WTC11 (cell line): ENCODE results near the gene C5orf63. TPM values are rescaled to one million over a fixed set of nuclear protein-coding genes. Genes with fewer than 3 reads are reported as not detected.

Experiments
- ATAC-seq: fragments of 200-7000 bp; cut with Tn5 transposase; 2 replicates; pipeline ENCODE4 v1.10.0; 2021; ENCODE audit warnings: mild to moderate bottlenecking, moderate library complexity
- CTCF ChIA-PET: fragments of 300-600 bp; sonication (Branson Sonifier 250); formaldehyde crosslinking; loops from one replicate; lab custom pipeline; 2021; ENCODE audit warnings: antibody characterized with exemption; lab: Charles Lee
- POLR2A ChIA-PET: fragments of 350-600 bp; sonication (Branson Sonifier 250); formaldehyde crosslinking; loops from one replicate; lab custom pipeline; 2021; ENCODE audit warnings: antibody characterized with exemption; lab: Charles Lee
- DNase-seq: peaks from one replicate; pipeline ENCODE4 v3.0.0; 2021; ENCODE audit warnings: low spot score
- H3K27ac Mint-ChIP-seq: 2 replicates; pipeline ENCODE4 v1.8.0; 2021; ENCODE audit warnings: mixed read lengths
- H3K27me3 Mint-ChIP-seq: 2 replicates; pipeline ENCODE4 v1.8.0; 2021; ENCODE audit warnings: low read depth, mild to moderate bottlenecking, moderate library complexity, mixed read lengths
- H3K36me3 Mint-ChIP-seq: 2 replicates; pipeline ENCODE4 v1.8.0; 2021; ENCODE audit warnings: mixed read lengths
- H3K4me1 Mint-ChIP-seq: 2 replicates; pipeline ENCODE4 v1.8.0; 2022; ENCODE audit warnings: mixed read lengths
- H3K4me3 Mint-ChIP-seq: 2 replicates; pipeline ENCODE4 v1.8.0; 2021; ENCODE audit warnings: mild to moderate bottlenecking, moderate library complexity, mixed read lengths
- H3K9me3 Mint-ChIP-seq: 2 replicates; pipeline ENCODE4 v1.8.0; 2021; ENCODE audit warnings: mixed read lengths
- ARID4B ChIP-seq: sonication (generic); formaldehyde crosslinking; IDR thresholded peaks from 2 replicates; pipeline ENCODE4 v1.8.0; 2023; ENCODE audit warnings: missing genetic modification reagents, mild to moderate bottlenecking, borderline replicate concordance
- E2F5 ChIP-seq: sonication (generic); formaldehyde crosslinking; IDR thresholded peaks from 2 replicates; pipeline ENCODE4 v1.8.1; 2022; ENCODE audit warnings: mild to moderate bottlenecking, moderate library complexity, missing genetic modification reagents
- ETV6 ChIP-seq: sonication (generic); formaldehyde crosslinking; IDR thresholded peaks from 2 replicates; pipeline ENCODE4 v1.8.1; 2022; ENCODE audit warnings: mild to moderate bottlenecking, missing genetic modification reagents
- FOXP4 ChIP-seq: sonication (generic); formaldehyde crosslinking; IDR thresholded peaks from 2 replicates; pipeline ENCODE4 v1.8.0; 2022; ENCODE audit warnings: mild to moderate bottlenecking, missing genetic modification reagents
- JAZF1 ChIP-seq: fragments of 250-450 bp; sonication (Bioruptor Pico); IDR thresholded peaks from 2 replicates; pipeline ENCODE4 v1.9.0; 2021; ENCODE audit warnings: moderate library complexity, mild to moderate bottlenecking, inconsistent platforms
- MXD4 ChIP-seq: fragments of 250-450 bp; sonication (Bioruptor Pico); IDR thresholded peaks from 2 replicates; pipeline ENCODE4 v1.8.0; 2021; ENCODE audit warnings: mild to moderate bottlenecking, moderate library complexity, borderline replicate concordance
- NR3C1 ChIP-seq: sonication (generic); formaldehyde crosslinking; conservative IDR thresholded peaks from 2 replicates; pipeline ENCODE4 v1.8.1; 2023; ENCODE audit warnings: low read depth, mild to moderate bottlenecking, missing genetic modification reagents
- PRRX2 ChIP-seq: fragments of 250-450 bp; sonication (Bioruptor Pico); IDR thresholded peaks from 2 replicates; pipeline ENCODE4 v1.8.0; 2021; ENCODE audit warnings: mild to moderate bottlenecking
- RELA ChIP-seq: sonication (generic); formaldehyde crosslinking; IDR thresholded peaks from 2 replicates; pipeline ENCODE4 v1.8.1; 2022; ENCODE audit warnings: missing genetic modification reagents, mild to moderate bottlenecking, borderline replicate concordance
- SMAD3 ChIP-seq: sonication (generic); formaldehyde crosslinking; IDR thresholded peaks from 2 replicates; pipeline ENCODE4 v1.8.0; 2022; ENCODE audit warnings: missing genetic modification reagents, mild to moderate bottlenecking, borderline replicate concordance
- SMAD4 ChIP-seq: sonication (generic); formaldehyde crosslinking; IDR thresholded peaks from 2 replicates; pipeline ENCODE4 v1.8.0; 2022; ENCODE audit warnings: mild to moderate bottlenecking, missing genetic modification reagents
- SOX15 ChIP-seq: fragments of 250-450 bp; sonication (Bioruptor Pico); IDR thresholded peaks from 2 replicates; pipeline ENCODE4 v1.9.0; 2021; ENCODE audit warnings: mild to moderate bottlenecking
- ZNF121 ChIP-seq: sonication (generic); formaldehyde crosslinking; IDR thresholded peaks from 2 replicates; pipeline ENCODE4 v1.8.0; 2023; ENCODE audit warnings: missing genetic modification reagents
- ZNF263 ChIP-seq: sonication (generic); formaldehyde crosslinking; IDR thresholded peaks from 2 replicates; pipeline ENCODE4 v1.8.1; 2022; ENCODE audit warnings: low read depth, mild to moderate bottlenecking, moderate library complexity, missing genetic modification reagents
- ZNF281 ChIP-seq: sonication (generic); formaldehyde crosslinking; IDR thresholded peaks from 2 replicates; pipeline ENCODE4 v1.8.0; 2023; ENCODE audit warnings: mild to moderate bottlenecking, missing genetic modification reagents
- ZNF423 ChIP-seq: fragments of 250-450 bp; sonication (Bioruptor Pico); IDR thresholded peaks from 2 replicates; pipeline ENCODE4 v2.1.2; 2022; ENCODE audit warnings: mild to moderate bottlenecking, moderate library complexity
- ZNF532 ChIP-seq: fragments of 250-450 bp; sonication (Bioruptor Pico); IDR thresholded peaks from 2 replicates; pipeline ENCODE4 v1.9.0; 2021; ENCODE audit warnings: mild to moderate bottlenecking, borderline replicate concordance
- total RNA-seq: library from RNA; stranded (reverse); gene quantifications from 3 replicates; pipeline ENCODE4 v1.2.3, GENCODE V29; 2021

C5orf63 gene
- total RNA-seq, 1 experiment from 2014 or later = 3.1 TPM

GRCh38 chr5:127066721-127067120 is 6.6 kb downstream of the C5orf63 start:
- ATAC-seq = no peak
- TF ChIP-seq FOXP4 (CRISPR knock-in tag) = no peak
- no peak for TF ChIP-seq JAZF1 (CRISPR knock-in tag)
- no peak for TF ChIP-seq ZNF263 (CRISPR knock-in tag)
- no peak for TF ChIP-seq E2F5 (CRISPR knock-in tag)
- no peak for TF ChIP-seq ZNF121
- TF ChIP-seq MXD4 (CRISPR knock-in tag) = no peak
- TF ChIP-seq SOX15 (CRISPR knock-in tag) = no peak
- TF ChIP-seq RELA (CRISPR knock-in tag) = no peak
- TF ChIP-seq NR3C1 (CRISPR knock-in tag) = no peak
- no peak for TF ChIP-seq ZNF423
- TF ChIP-seq ZNF281 (CRISPR knock-in tag) = no peak
- no peak for TF ChIP-seq ETV6 (CRISPR knock-in tag)
- TF ChIP-seq ZNF532 = no peak
- TF ChIP-seq SMAD3 = no peak
- TF ChIP-seq SMAD4 = no peak
- TF ChIP-seq ARID4B (CRISPR knock-in tag) = no peak
- TF ChIP-seq PRRX2 (CRISPR knock-in tag) = no peak
- H3K27ac Mint-ChIP-seq = no peak overlapping the region
- POLR2A ChIA-PET = no interaction called here
- no peaks in the 10 kb centered on the region for H3K27me3 Mint-ChIP-seq
- H3K4me1 Mint-ChIP-seq = peaks cover 36% of the 10 kb centered on the region
- no peak overlapping the region for H3K4me3 Mint-ChIP-seq
- DNase-seq = no peak
- CTCF ChIA-PET = no interaction called here
- H3K9me3 Mint-ChIP-seq = no peaks in the 10 kb centered on the region
- no peaks in the 10 kb centered on the region for H3K36me3 Mint-ChIP-seq
